PC-9 (cell line): Measurements from ENCODE around the gene VTCN1. TPM values are rescaled to one million over a fixed set of nuclear protein-coding genes. Genes with fewer than 3 reads are reported as not detected.

Experiments used
- BruUV-seq: library from RNA; stranded (reverse); fragments of 400-500 nt; replicated peaks from 2 replicates; lab custom pipeline; 2021; lab: Mats Ljungman, UMichigan
- CTCF ChIA-PET: fragments of 300-600 bp; sonication (Branson Sonifier 250); formaldehyde crosslinking; loops from one replicate; lab custom pipeline; 2022; ENCODE audit warnings: antibody characterized with exemption; lab: Charles Lee
- POLR2A ChIA-PET: fragments of 300-600 bp; sonication (Branson Sonifier 250); formaldehyde crosslinking; loops from one replicate; lab custom pipeline; 2022; ENCODE audit warnings: antibody characterized with exemption; ENCODE audit not compliant: unreplicated experiment; lab: Charles Lee
- DNase-seq, 2 experiments: peaks; one replicate each; pipeline versions ENCODE4 v3.0.0 to v3.0.0-alpha.2; 2015 to 2022; ENCODE audit warnings: mixed read lengths in 1 of 2
- H2AFZ ChIP-seq: fragments of 200-600 bp; sonication (generic); 2 replicates; pipeline ENCODE4 v1.8.1; 2017; ENCODE audit warnings: antibody characterized with exemption
- H3F3A ChIP-seq: fragments of 200-600 bp; sonication (generic); 2 replicates; pipeline ENCODE4 v1.8.1; 2017; ENCODE audit warnings: antibody characterized with exemption, mild to moderate bottlenecking, low read depth; ENCODE audit not compliant: insufficient read depth
- H3K27ac ChIP-seq: fragments of 200-600 bp; sonication (generic); 2 replicates; pipeline ENCODE4 v1.6.1; 2016; ENCODE audit warnings: mixed run types
- H3K27me3 ChIP-seq: fragments of 200-600 bp; sonication (generic); 2 replicates; pipeline ENCODE4 v1.6.1; 2016; ENCODE audit warnings: low read depth, mixed run types; ENCODE audit not compliant: insufficient read depth
- H3K36me3 ChIP-seq: fragments of 200-600 bp; sonication (generic); 2 replicates; pipeline ENCODE4 v1.6.1; 2016; ENCODE audit warnings: low read depth, mixed run types
- H3K4me1 ChIP-seq: fragments of 200-600 bp; sonication (generic); replicated peaks from 2 replicates; pipeline ENCODE4 v1.6.1; 2016; ENCODE audit warnings: mixed run types; ENCODE audit not compliant: insufficient read depth
- H3K4me2 ChIP-seq: fragments of 200-600 bp; sonication (generic); 2 replicates; pipeline ENCODE4 v1.6.1; 2017; ENCODE audit warnings: mixed run types
- H3K4me3 ChIP-seq: fragments of 200-600 bp; sonication (generic); 2 replicates; pipeline ENCODE4 v1.6.1; 2016; ENCODE audit warnings: mixed run types
- H3K79me2 ChIP-seq: fragments of 200-600 bp; sonication (generic); 2 replicates; pipeline ENCODE4 v1.6.1; 2017; ENCODE audit warnings: low read depth, mixed run types
- H3K9me2 ChIP-seq: fragments of 200-600 bp; sonication (generic); 2 replicates; pipeline ENCODE4 v1.8.1; 2017; ENCODE audit warnings: mild to moderate bottlenecking; ENCODE audit not compliant: insufficient read depth
- H3K9me3 ChIP-seq: fragments of 200-600 bp; sonication (generic); 2 replicates; pipeline ENCODE4 v1.8.1; 2016; ENCODE audit warnings: low read depth; ENCODE audit not compliant: insufficient read depth
- H4K20me1 ChIP-seq: fragments of 200-600 bp; sonication (generic); 2 replicates; pipeline ENCODE4 v1.8.1; 2017; ENCODE audit not compliant: insufficient read depth
- EZH2 ChIP-seq: fragments of 200-600 bp; sonication (generic); IDR thresholded peaks from 2 replicates; pipeline ENCODE4 v1.8.0; 2017; ENCODE audit warnings: antibody characterized with exemption, low read depth
- intact Hi-C: fragments of 100-400 bp; cut with micrococcal nuclease; formaldehyde crosslinking; loops from one replicate; pipeline ENCODE4 v1.10.0; 2022; ENCODE audit not compliant: unreplicated experiment
- total RNA-seq: library from RNA; stranded (reverse); gene quantifications from 2 replicates; pipeline ENCODE4 v1.2.3, GENCODE V29; 2021
- TF ChIP-seq, protein P1 (sequence below): fragments of 200-600 bp; sonication (generic); conservative IDR thresholded peaks from 2 replicates; pipeline ENCODE4 v1.6.1; 2017; ENCODE audit warnings: mixed run types, antibody characterized with exemption, mild to moderate bottlenecking, moderate library complexity

VTCN1 gene
- total RNA-seq, 1 experiment from 2014 or later = 5.0 TPM

- H3K27ac ChIP-seq = no peak overlapping the region
- H3F3A ChIP-seq = peaks cover 12% of the 10 kb centered on the region
- intact Hi-C loops = no loop called here
- H3K36me3 ChIP-seq = no peaks in the 10 kb centered on the region
- TF ChIP-seq, protein P1, sequence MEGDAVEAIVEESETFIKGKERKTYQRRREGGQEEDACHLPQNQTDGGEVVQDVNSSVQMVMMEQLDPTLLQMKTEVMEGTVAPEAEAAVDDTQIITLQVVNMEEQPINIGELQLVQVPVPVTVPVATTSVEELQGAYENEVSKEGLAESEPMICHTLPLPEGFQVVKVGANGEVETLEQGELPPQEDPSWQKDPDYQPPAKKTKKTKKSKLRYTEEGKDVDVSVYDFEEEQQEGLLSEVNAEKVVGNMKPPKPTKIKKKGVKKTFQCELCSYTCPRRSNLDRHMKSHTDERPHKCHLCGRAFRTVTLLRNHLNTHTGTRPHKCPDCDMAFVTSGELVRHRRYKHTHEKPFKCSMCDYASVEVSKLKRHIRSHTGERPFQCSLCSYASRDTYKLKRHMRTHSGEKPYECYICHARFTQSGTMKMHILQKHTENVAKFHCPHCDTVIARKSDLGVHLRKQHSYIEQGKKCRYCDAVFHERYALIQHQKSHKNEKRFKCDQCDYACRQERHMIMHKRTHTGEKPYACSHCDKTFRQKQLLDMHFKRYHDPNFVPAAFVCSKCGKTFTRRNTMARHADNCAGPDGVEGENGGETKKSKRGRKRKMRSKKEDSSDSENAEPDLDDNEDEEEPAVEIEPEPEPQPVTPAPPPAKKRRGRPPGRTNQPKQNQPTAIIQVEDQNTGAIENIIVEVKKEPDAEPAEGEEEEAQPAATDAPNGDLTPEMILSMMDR = no peak
- no peak for TF ChIP-seq EZH2
- H3K4me3 ChIP-seq = no peak overlapping the region
- H2AFZ ChIP-seq = no peak overlapping the region
- H3K4me1 ChIP-seq = peaks cover 18% of the 10 kb centered on the region
- CTCF ChIA-PET = no interaction called here
- POLR2A ChIA-PET = no interaction called here
- H4K20me1 ChIP-seq = no peaks in the 10 kb centered on the region
- H3K79me2 ChIP-seq = no peaks in the 10 kb centered on the region
- no TSS peak for BruUV-seq
- DNase-seq = no peak
- H3K4me2 ChIP-seq = no peak overlapping the region
- no peaks in the 10 kb centered on the region for H3K9me3 ChIP-seq
- no peaks in the 10 kb centered on the region for H3K27me3 ChIP-seq
- H3K9me2 ChIP-seq = no peaks in the 10 kb centered on the region
Observed at GRCh38 chr1:117142200-117142599, 68.5 kb downstream of the VTCN1 start.

DNA sequence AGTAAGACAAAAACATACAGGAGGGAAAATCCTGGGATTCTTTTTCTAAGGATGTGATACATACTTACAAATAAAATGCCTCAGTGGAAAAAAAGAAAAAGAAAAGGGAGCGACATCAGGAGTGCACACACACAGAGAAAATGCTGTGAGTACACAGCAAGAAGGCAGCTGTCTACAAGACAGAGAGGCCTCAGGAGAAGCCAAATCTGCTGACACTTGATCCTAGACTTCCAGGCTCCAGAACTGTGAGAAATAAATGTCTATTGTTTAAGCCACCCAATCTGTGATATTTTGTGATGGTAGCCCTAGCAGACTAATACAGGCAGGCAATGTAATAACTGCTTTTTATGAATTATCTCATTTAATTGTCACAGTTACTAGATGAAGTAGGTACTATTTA is 72.2 kb downstream of the VTCN1 start:
- Histone ChIP-seq H3K9me2 (no peaks in the 10 kb centered on the region), H2AFZ (no peak overlapping the region), H3K4me3 (no peak overlapping the region), H3K4me1 (no peaks in the 10 kb centered on the region), H3K4me2 (no peak overlapping the region), H4K20me1 (no peaks in the 10 kb centered on the region), H3K27ac (no peak overlapping the region), H3K36me3 (no peaks in the 10 kb centered on the region), H3K79me2 (no peaks in the 10 kb centered on the region), H3F3A (no peaks in the 10 kb centered on the region), H3K27me3 (no peaks in the 10 kb centered on the region), H3K9me3 (no peaks in the 10 kb centered on the region)
- ChIA-PET CTCF (no interaction called here), POLR2A (no interaction called here)
- intact Hi-C loops = no loop called here
- no TSS peak for BruUV-seq
- TF ChIP-seq, protein P1 = no peak
- TF ChIP-seq EZH2 = no peak
- DNase-seq = no peak

GRCh38 chr1:117138106-117138505 is 72.6 kb downstream of the VTCN1 start:
- H3K27me3 ChIP-seq = no peaks in the 10 kb centered on the region
- ChIA-PET POLR2A (interaction anchor here (0.7 kb wide), 1 partner anchor 8 kb away, joined by 5 read pairs; no protein-coding TSS in a partner anchor), CTCF (no interaction called here)
- no peaks in the 10 kb centered on the region for H3K9me2 ChIP-seq
- H3K4me3 ChIP-seq = no peak overlapping the region
- H3K9me3 ChIP-seq = no peaks in the 10 kb centered on the region
- no peaks in the 10 kb centered on the region for H3F3A ChIP-seq
- no peak overlapping the region for H3K4me2 ChIP-seq
- no peaks in the 10 kb centered on the region for H3K4me1 ChIP-seq
- no TSS peak for BruUV-seq
- no peak for TF ChIP-seq EZH2
- TF ChIP-seq, protein P1 = no peak
- H3K27ac ChIP-seq = no peak overlapping the region
- intact Hi-C loops = no loop called here
- no peaks in the 10 kb centered on the region for H4K20me1 ChIP-seq
- peak in 1 of 2 experiments; percentile 32 for DNase-seq
- no peaks in the 10 kb centered on the region for H3K36me3 ChIP-seq
- H2AFZ ChIP-seq = no peak overlapping the region
- no peaks in the 10 kb centered on the region for H3K79me2 ChIP-seq
